Esophagus squamous epithelium (tissue), 5 donors: Measurements from ENCODE around the gene ATP2B2. TPM values are rescaled to one million over a fixed set of nuclear protein-coding genes. Genes with fewer than 3 reads are reported as not detected.

Source experiments
- DNase-seq: peaks from one replicate; lab custom pipeline; 2025; lab: John Stamatoyannopoulos, UW
- H3K27ac ChIP-seq, 4 donors: fragments of 200-600 bp; sonication (generic); one replicate each; pipeline ENCODE4 v1.5.1; 2016 to 2019; ENCODE audit warnings: mild to moderate bottlenecking in 1 of 4
- H3K27me3 ChIP-seq, 4 donors: fragments of 200-600 bp; sonication (generic); 1 replicate in 3 of 4; 2 replicates in 1 of 4; pipeline versions ENCODE4 v1.5.1 to v1.6.0; 2017 to 2021; ENCODE audit warnings: antibody characterized with exemption in 1 of 4
- H3K36me3 ChIP-seq, 3 donors: fragments of 200-600 bp; sonication (generic); one replicate each; pipeline ENCODE4 v1.5.1; 2016 to 2019
- H3K4me1 ChIP-seq, 3 donors: fragments of 200-600 bp; sonication (generic); one replicate each; pipeline ENCODE4 v1.5.1; 2017 to 2019
- H3K4me3 ChIP-seq, 4 donors: fragments of 200-600 bp; sonication (generic); 1 replicate in 3 of 4; 2 replicates in 1 of 4; pipeline ENCODE4 v1.5.1; 2016 to 2019; ENCODE audit warnings: mild to moderate bottlenecking in 2 of 4, moderate library complexity in 1 of 4
- H3K9me3 ChIP-seq, 3 donors: fragments of 200-600 bp; sonication (generic); one replicate each; pipeline ENCODE4 v1.5.1; 2016 to 2019
- POLR2A ChIP-seq, 4 donors: fragments of 450-650 bp; IDR thresholded peaks; one replicate each; pipeline ENCODE4 v1.6.1; 2017; ENCODE audit warnings: antibody characterized with exemption in 4 of 4, mild to moderate bottlenecking in 4 of 4, moderate library complexity in 3 of 4
- WGBS, 2 donors: methylation state at CpG; one replicate each; pipeline ENCODE4 v1.1.5; 2018; 5-methylcytosine and 5-hydroxymethylcytosine counted together
- intact Hi-C: fragments of 100-400 bp; cut with DNase I; formaldehyde crosslinking; loops from one replicate; pipeline ENCODE4 v1.15.0; 2022
- total RNA-seq, 4 donors: library from RNA; depleted of rRNA; stranded (reverse); fragments of >200 nt; gene quantifications; one replicate each; pipeline ENCODE4 v1.1.0, GENCODE V29; 2016
- TF ChIP-seq, protein P1 (sequence below), 6 experiments: fragments of 450-650 bp in 4 of 6; fragments of 200-600 bp in 2 of 6; sonication (generic) in 2 of 6; IDR thresholded peaks; one replicate each; pipeline ENCODE4 v1.5.1; 2016 to 2019; ENCODE audit warnings: antibody characterized with exemption in 6 of 6, mild to moderate bottlenecking in 4 of 6, moderate library complexity in 4 of 6
- donor health status: DM: yes; HTN: yes; CAD: no.

ATP2B2 gene
- total RNA-seq, 4 donors from 2014 or later: 0.31 to 0.57 (median 0.42) TPM

DNA sequence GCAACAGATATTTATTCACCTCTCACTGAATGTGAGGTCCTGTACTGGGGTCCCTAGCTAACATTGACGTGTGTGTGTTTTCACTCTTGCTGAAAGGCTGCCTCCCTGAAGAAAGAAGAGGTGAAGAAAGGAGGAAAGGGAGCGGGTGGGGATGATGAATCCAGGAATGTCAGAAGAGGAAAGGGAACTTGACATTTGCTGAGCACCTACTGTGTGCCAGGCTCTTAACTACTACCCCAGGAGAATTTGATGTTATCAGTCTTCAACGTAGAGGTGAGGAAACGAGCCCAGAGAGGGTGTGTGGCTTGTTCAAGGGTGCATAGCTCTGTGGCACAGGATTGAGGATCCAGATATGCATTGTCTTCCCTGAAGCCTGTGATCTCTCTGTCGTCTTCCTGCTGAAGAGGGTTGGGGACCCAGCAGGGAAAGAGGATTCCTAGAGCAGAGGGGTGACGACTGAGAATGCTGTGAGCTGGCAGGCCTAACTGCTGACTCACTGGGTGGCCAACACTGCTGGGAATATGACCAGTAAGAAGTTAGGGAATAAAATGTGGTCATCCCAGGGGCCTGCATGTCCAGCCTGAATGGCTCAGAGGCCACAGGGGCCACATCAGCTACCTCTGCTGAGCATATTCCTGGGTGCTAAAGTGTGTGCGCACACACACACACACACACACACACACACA, 6.6 kb upstream of the ATP2B2 start:
- DNase-seq: no peak
- no peaks in the 10 kb centered on the region for H3K36me3 ChIP-seq
- intact Hi-C loops: no loop called here
- TF ChIP-seq, protein P1, sequence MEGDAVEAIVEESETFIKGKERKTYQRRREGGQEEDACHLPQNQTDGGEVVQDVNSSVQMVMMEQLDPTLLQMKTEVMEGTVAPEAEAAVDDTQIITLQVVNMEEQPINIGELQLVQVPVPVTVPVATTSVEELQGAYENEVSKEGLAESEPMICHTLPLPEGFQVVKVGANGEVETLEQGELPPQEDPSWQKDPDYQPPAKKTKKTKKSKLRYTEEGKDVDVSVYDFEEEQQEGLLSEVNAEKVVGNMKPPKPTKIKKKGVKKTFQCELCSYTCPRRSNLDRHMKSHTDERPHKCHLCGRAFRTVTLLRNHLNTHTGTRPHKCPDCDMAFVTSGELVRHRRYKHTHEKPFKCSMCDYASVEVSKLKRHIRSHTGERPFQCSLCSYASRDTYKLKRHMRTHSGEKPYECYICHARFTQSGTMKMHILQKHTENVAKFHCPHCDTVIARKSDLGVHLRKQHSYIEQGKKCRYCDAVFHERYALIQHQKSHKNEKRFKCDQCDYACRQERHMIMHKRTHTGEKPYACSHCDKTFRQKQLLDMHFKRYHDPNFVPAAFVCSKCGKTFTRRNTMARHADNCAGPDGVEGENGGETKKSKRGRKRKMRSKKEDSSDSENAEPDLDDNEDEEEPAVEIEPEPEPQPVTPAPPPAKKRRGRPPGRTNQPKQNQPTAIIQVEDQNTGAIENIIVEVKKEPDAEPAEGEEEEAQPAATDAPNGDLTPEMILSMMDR (IDR thresholded peaks at IDR 0.05): no peak
- TF ChIP-seq POLR2A (IDR thresholded peaks at IDR 0.05): no peak
- peaks cover 0 to 15% (median 0%) of the 10 kb centered on the region in 4 donors for H3K27me3 ChIP-seq
- WGBS, 2 donors: 59 to 68% methylated on average over 6 to 7 of the region's 7 CpGs
- H3K27ac ChIP-seq: no peak overlapping the region
- H3K4me1 ChIP-seq: peaks cover 0 to 13% (median 0%) of the 10 kb centered on the region in 3 donors
- H3K9me3 ChIP-seq: no peaks in the 10 kb centered on the region
- H3K4me3 ChIP-seq: no peak overlapping the region

DNA sequence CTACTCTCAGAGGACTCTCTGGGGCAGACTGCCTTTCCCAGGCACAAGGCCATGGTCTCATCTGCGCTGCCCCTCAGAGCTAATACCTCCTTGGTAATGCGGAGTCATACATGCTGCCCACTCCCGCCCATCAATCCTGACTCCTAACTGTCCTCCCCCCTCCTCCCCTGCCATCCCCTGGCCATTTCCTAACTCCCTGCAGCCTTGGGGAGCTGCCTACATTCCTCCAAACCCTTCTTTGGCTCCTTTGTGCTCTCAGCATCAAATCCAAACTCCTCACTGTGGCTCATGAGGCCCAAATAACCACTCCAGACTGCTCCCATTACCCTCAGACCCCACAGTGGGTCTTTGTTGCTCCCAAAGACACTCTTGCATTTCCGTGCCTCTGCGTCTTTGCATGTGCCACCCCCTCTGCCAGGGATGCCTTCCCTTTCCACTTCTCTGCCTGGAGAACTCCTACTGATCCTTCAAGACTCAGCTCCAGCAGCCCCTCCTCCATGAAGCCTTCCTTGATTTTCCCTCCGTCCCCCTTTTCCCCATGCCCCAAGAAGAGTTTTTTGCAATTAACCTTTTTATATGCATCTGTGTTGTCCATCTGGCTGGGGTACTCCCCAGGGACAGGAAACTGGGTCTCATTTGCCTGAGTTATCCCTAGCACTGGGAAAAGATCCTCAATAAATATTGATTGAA, 5.5 kb upstream of the ATP2B2 start:
- 82 to 88% methylated on average over 6 of the region's 6 CpGs for WGBS, 2 donors
- intact Hi-C loops: no loop called here
- no peaks in the 10 kb centered on the region for H3K36me3 ChIP-seq
- no peak for DNase-seq
- H3K4me3 ChIP-seq: no peak overlapping the region
- TF ChIP-seq, protein P1 (IDR thresholded peaks at IDR 0.05): no peak
- TF ChIP-seq POLR2A (IDR thresholded peaks at IDR 0.05): no peak
- no peak overlapping the region for H3K27ac ChIP-seq
- H3K27me3 ChIP-seq: peaks cover 0 to 19% (median 0%) of the 10 kb centered on the region in 4 donors
- H3K4me1 ChIP-seq: peaks cover 0 to 15% (median under 1%) of the 10 kb centered on the region in 3 donors
- no peaks in the 10 kb centered on the region for H3K9me3 ChIP-seq

DNA sequence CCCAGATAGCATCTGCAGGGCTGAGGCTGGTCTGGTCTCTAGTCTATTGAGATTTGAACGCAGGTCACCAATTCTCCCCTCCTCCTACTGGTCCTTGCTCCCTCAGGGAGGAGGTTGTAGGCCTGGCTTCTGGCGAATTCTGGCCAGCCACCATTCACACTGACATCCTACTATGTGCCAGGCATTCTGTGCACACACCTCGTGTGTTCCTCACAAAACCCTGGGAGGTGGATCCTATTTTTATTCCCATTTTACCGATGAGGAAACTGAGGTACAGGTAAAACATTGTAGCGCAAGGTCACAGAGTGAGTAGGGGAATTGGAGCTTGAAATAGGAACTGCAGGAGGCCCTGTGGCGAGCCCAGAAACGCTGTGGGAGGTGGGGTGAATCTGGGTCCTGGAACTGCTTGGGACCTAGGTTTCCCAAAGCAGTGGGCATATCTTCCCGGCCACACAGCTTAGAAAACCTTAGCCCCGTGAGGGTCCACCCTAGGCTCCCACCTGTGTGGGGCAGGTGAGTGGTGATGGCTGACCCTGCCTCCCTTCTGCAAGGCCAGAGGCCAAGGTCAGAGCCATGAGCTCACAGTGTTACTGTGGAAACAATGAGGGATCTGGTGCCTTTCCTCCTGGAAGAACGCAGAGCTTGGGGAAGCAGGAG, 4.8 kb upstream of the ATP2B2 start:
- TF ChIP-seq POLR2A (IDR thresholded peaks at IDR 0.05): no peak
- TF ChIP-seq, protein P1 (IDR thresholded peaks at IDR 0.05): no peak
- 76 to 78% methylated on average over 9 of the region's 10 CpGs for WGBS, 2 donors
- intact Hi-C loops: no loop called here
- no peak for DNase-seq
- no peak overlapping the region for H3K4me3 ChIP-seq
- no peaks in the 10 kb centered on the region for H3K9me3 ChIP-seq
- no peaks in the 10 kb centered on the region for H3K36me3 ChIP-seq
- no peak overlapping the region for H3K27ac ChIP-seq
- H3K4me1 ChIP-seq: peaks cover 5 to 22% (median 8%) of the 10 kb centered on the region in 3 donors
- peaks cover 0 to 26% (median under 1%) of the 10 kb centered on the region in 4 donors for H3K27me3 ChIP-seq

DNA sequence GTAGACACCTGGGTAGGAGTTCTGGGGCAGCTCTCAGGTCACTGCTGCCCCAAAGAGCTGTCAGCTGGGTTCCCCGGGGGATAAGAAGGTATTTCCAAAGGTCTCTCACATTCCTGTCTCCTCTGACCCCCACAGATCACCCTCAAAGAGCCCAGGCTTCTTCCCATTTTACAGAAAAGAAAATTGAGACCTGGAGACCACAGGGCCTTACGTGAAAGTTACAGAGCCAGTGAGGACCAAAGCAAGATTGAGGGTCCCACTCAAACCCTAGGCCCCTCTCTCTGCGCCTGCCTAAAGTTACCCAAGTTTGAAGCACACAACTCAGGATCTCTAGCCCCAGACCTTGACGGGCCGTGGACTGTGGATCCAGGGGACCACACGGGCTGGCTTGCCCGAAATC, 3.9 kb upstream of the ATP2B2 start:
- H3K27me3 ChIP-seq: peaks cover 0 to 35% (median 1%) of the 10 kb centered on the region in 4 donors
- TF ChIP-seq, protein P1 (IDR thresholded peaks at IDR 0.05): no peak
- TF ChIP-seq POLR2A (IDR thresholded peaks at IDR 0.05): no peak
- H3K9me3 ChIP-seq: no peaks in the 10 kb centered on the region
- DNase-seq: no peak
- intact Hi-C loops: no loop called here
- peaks cover 7 to 23% (median 10%) of the 10 kb centered on the region in 3 donors for H3K4me1 ChIP-seq
- no peaks in the 10 kb centered on the region for H3K36me3 ChIP-seq
- H3K27ac ChIP-seq: no peak overlapping the region
- 80 to 91% methylated on average over 5 to 6 of the region's 7 CpGs for WGBS, 2 donors
- no peak overlapping the region for H3K4me3 ChIP-seq
